HUES64 (cell line): ENCODE measurements around the gene FMO2.

Source experiments
- H3K27ac ChIP-seq: 2 replicates; pipeline ENCODE4 v1.7.0; 2013; ENCODE audit warnings: low read depth, low read length, inconsistent platforms
- H3K27me3 ChIP-seq: 2 replicates; pipeline ENCODE4 v1.6.1; 2013; ENCODE audit warnings: mild to moderate bottlenecking, low read length; ENCODE audit not compliant: insufficient read depth
- H3K36me3 ChIP-seq: 2 replicates; pipeline ENCODE4 v1.6.1; 2013; ENCODE audit warnings: mild to moderate bottlenecking, low read length; ENCODE audit not compliant: insufficient read depth
- H3K4me1 ChIP-seq: 2 replicates; pipeline ENCODE4 v1.6.1; 2013; ENCODE audit warnings: mild to moderate bottlenecking, low read length, moderate library complexity; ENCODE audit not compliant: insufficient read depth
- H3K4me3 ChIP-seq: 2 replicates; pipeline ENCODE4 v1.5.1; 2013; ENCODE audit warnings: mild to moderate bottlenecking, low read length, moderate library complexity
- H3K9ac ChIP-seq: 2 replicates; pipeline ENCODE4 v1.6.1; 2013; ENCODE audit warnings: mild to moderate bottlenecking, low read depth, low read length
- H3K9me3 ChIP-seq: 2 replicates; pipeline ENCODE4 v1.6.1; 2013; ENCODE audit warnings: low read depth, low read length; ENCODE audit not compliant: insufficient read depth
- WGBS: fragments of 150-250, 120-280 bp; methylation state at CpG from one replicate; pipeline ENCODE4 v1.1.7; 2013; ENCODE audit warnings: missing lambda C conversion rate; 5-methylcytosine and 5-hydroxymethylcytosine counted together

FMO2 gene

GRCh38 chr1:171248302-171248701 is 63.2 kb downstream of the FMO2 start, which contains the start of gene FMO1:
FMO1 (plus strand) TSS chr1:171248494; CDS start chr1:171258088, 9,594 bp downstream.
- peaks cover 5% of the 10 kb centered on the region; the same call in 1 of the 2 replicates for H3K27me3 ChIP-seq
- H3K27ac ChIP-seq: no peak within 1 kb of the TSS
- H3K36me3 ChIP-seq: no peaks in the 10 kb centered on the region
- H3K4me3 ChIP-seq: no peak within 1 kb of the TSS
- peaks cover 20% of the 10 kb centered on the region; the same call in 1 of the 2 replicates for H3K4me1 ChIP-seq
- no peaks in the 10 kb centered on the region for H3K9me3 ChIP-seq
- 96% methylated on average over 4 of the region's 4 CpGs for WGBS
- no peak within 1 kb of the TSS for H3K9ac ChIP-seq

GRCh38 chr1:171248841-171249240 is 63.7 kb downstream of the FMO2 start:
- WGBS: no CpG with 5 or more reads among the region's 1 CpG
- Histone ChIP-seq H3K27ac (no peak overlapping the region), H3K27me3 (peaks cover 5% of the 10 kb centered on the region; the same call in 1 of the 2 replicates), H3K9me3 (no peaks in the 10 kb centered on the region), H3K4me1 (peaks cover 20% of the 10 kb centered on the region; the same call in 1 of the 2 replicates), H3K9ac (no peak overlapping the region), H3K36me3 (no peaks in the 10 kb centered on the region), H3K4me3 (no peak overlapping the region)

- Histone ChIP-seq H3K36me3 (no peaks in the 10 kb centered on the region), H3K9ac (no peak overlapping the region), H3K27me3 (peaks cover 5% of the 10 kb centered on the region; the same call in 1 of the 2 replicates), H3K4me1 (peaks cover 22% of the 10 kb centered on the region), H3K27ac (no peak overlapping the region), H3K4me3 (no peak overlapping the region), H3K9me3 (no peaks in the 10 kb centered on the region)
- 93% methylated on average over 3 of the region's 3 CpGs for WGBS
Measured at GRCh38 chr1:171250263-171250662, 65.2 kb downstream of the FMO2 start.

GRCh38 chr1:171251042-171251951 is 66.2 kb downstream of the FMO2 start:
- Histone ChIP-seq H3K9ac (0 out of 2 replicates have a peak overlapping the region, but pooled peaks have one; percentile 7), H3K4me1 (peaks cover 27% of the 10 kb centered on the region)
- WGBS: 10% methylated on average over 34 of the region's 34 CpGs

GRCh38 chr1:171251952-171252300 is 66.8 kb downstream of the FMO2 start:
- Histone ChIP-seq H3K4me3 (peak overlapping the region; percentile 62), H3K36me3 (no peaks in the 10 kb centered on the region), H3K9ac (no peak overlapping the region), H3K9me3 (no peaks in the 10 kb centered on the region), H3K27ac (no peak overlapping the region), H3K27me3 (peaks cover 5% of the 10 kb centered on the region; the same call in 1 of the 2 replicates), H3K4me1 (peaks cover 27% of the 10 kb centered on the region)
- WGBS: 48% methylated on average over 4 of the region's 6 CpGs

More at GRCh38 chr1:171251042-171251951, 66.2 kb downstream of the FMO2 start:
- Histone ChIP-seq H3K36me3 (no peaks in the 10 kb centered on the region), H3K27me3 (peaks cover 5% of the 10 kb centered on the region; the same call in 1 of the 2 replicates), H3K27ac (no peak overlapping the region), H3K9me3 (no peaks in the 10 kb centered on the region), H3K4me3 (peak overlapping the region; percentile 62)

GRCh38 chr1:171252482-171252881 is 67.4 kb downstream of the FMO2 start:
- 89% methylated on average over 4 of the region's 5 CpGs for WGBS

GRCh38 chr1:171254859-171255258 is 69.8 kb downstream of the FMO2 start:
- H3K4me1 ChIP-seq: peaks cover 47% of the 10 kb centered on the region
- peaks cover 5% of the 10 kb centered on the region; the same call in 1 of the 2 replicates for H3K27me3 ChIP-seq
- H3K9ac ChIP-seq: no peak overlapping the region
- no peaks in the 10 kb centered on the region for H3K9me3 ChIP-seq
- H3K27ac ChIP-seq: no peak overlapping the region
- no peaks in the 10 kb centered on the region for H3K36me3 ChIP-seq
- WGBS: 83% methylated on average over 3 of the region's 4 CpGs
- H3K4me3 ChIP-seq: no peak overlapping the region

More at GRCh38 chr1:171252482-171252881, 67.4 kb downstream of the FMO2 start:
- Histone ChIP-seq H3K9ac (no peak overlapping the region), H3K4me3 (no peak overlapping the region), H3K36me3 (no peaks in the 10 kb centered on the region), H3K27me3 (peaks cover 5% of the 10 kb centered on the region; the same call in 1 of the 2 replicates), H3K27ac (no peak overlapping the region), H3K9me3 (no peaks in the 10 kb centered on the region), H3K4me1 (peaks cover 27% of the 10 kb centered on the region)

GRCh38 chr1:171256940-171257606 is 72.0 kb downstream of the FMO2 start:
- Histone ChIP-seq H3K4me3 (no peak overlapping the region), H3K9me3 (no peaks in the 10 kb centered on the region), H3K27ac (no peak overlapping the region), H3K9ac (no peak overlapping the region), H3K27me3 (0 out of 2 replicates have a peak, but pooled peaks cover 2% of the 10 kb centered on the region), H3K4me1 (peaks cover 31% of the 10 kb centered on the region), H3K36me3 (no peaks in the 10 kb centered on the region)
- 93% methylated on average over 8 of the region's 8 CpGs for WGBS

- WGBS: 95% methylated on average over 5 of the region's 5 CpGs
Measured at GRCh38 chr1:171257607-171258076, 72.5 kb downstream of the FMO2 start.

GRCh38 chr1:171258429-171258828 is 73.3 kb downstream of the FMO2 start:
- no peak overlapping the region for H3K4me3 ChIP-seq
- H3K36me3 ChIP-seq: no peaks in the 10 kb centered on the region
- peak overlapping the region; percentile 15 for H3K27ac ChIP-seq
- no peak overlapping the region for H3K9ac ChIP-seq
- H3K27me3 ChIP-seq: no peaks in the 10 kb centered on the region
- no peaks in the 10 kb centered on the region for H3K9me3 ChIP-seq
- peaks cover 27% of the 10 kb centered on the region for H3K4me1 ChIP-seq
- 68% methylated on average over 3 of the region's 3 CpGs for WGBS

More at GRCh38 chr1:171257607-171258076, 72.5 kb downstream of the FMO2 start:
- Histone ChIP-seq H3K36me3 (no peaks in the 10 kb centered on the region), H3K9ac (no peak overlapping the region), H3K4me1 (peaks cover 27% of the 10 kb centered on the region), H3K4me3 (no peak overlapping the region), H3K27ac (no peak overlapping the region), H3K27me3 (no peaks in the 10 kb centered on the region), H3K9me3 (no peaks in the 10 kb centered on the region)

- no peaks in the 10 kb centered on the region for H3K27me3 ChIP-seq
- WGBS: 74% methylated on average over 2 of the region's 2 CpGs
- peak overlapping the region; percentile 15 for H3K27ac ChIP-seq
- H3K4me1 ChIP-seq: peaks cover 27% of the 10 kb centered on the region
- H3K9ac ChIP-seq: no peak overlapping the region
- H3K4me3 ChIP-seq: no peak overlapping the region
- H3K36me3 ChIP-seq: no peaks in the 10 kb centered on the region
- H3K9me3 ChIP-seq: no peaks in the 10 kb centered on the region
Measured at GRCh38 chr1:171258943-171259342, 73.8 kb downstream of the FMO2 start.
